HG03521 (cell line): ENCODE measurements around the gene C1orf74.
A peak's percentile ranks its signal among the peaks of the same experiment; 100 is the strongest.

Experiments
- ATAC-seq: cut with Tn5 transposase; IDR thresholded peaks from one replicate; pipeline ENCODE4 v1.9.1; 2021; ENCODE audit warnings: mild to moderate bottlenecking, moderate library complexity; ENCODE audit not compliant: unreplicated experiment

C1orf74 gene

GRCh38 chr1:209772126-209772525 lies 12.2 kb downstream of the C1orf74 start:
- no peak for ATAC-seq

- ATAC-seq, result no peak
Measured at GRCh38 chr1:209770636-209771415, 13.5 kb downstream of the C1orf74 start.

GRCh38 chr1:209769971-209770370 lies 14.4 kb downstream of the C1orf74 start:
- no peak for ATAC-seq

- ATAC-seq, result peak; percentile 64
Measured at GRCh38 chr1:209769171-209769904, 15.0 kb downstream of the C1orf74 start.

- ATAC-seq, result peak; percentile 78
Measured at GRCh38 chr1:209768354-209768774, 16.0 kb downstream of the C1orf74 start.

- ATAC-seq, result no peak
Measured at GRCh38 chr1:209767706-209768105, 16.7 kb downstream of the C1orf74 start.

- ATAC-seq, result no peak
Measured at GRCh38 chr1:209767096-209767495, 17.3 kb downstream of the C1orf74 start.

GRCh38 chr1:209766051-209766450 lies 18.3 kb downstream of the C1orf74 start:
- no peak for ATAC-seq

GRCh38 chr1:209761011-209761635 lies 23.2 kb downstream of the C1orf74 start:
- ATAC-seq, result no peak

- no peak for ATAC-seq
Measured at GRCh38 chr1:209759829-209760359, 24.5 kb downstream of the C1orf74 start.

- no peak for ATAC-seq
Measured at GRCh38 chr1:209758400-209758799, 26.0 kb downstream of the C1orf74 start.

- peak; percentile 28 for ATAC-seq
Measured at GRCh38 chr1:209756615-209757445, 27.5 kb downstream of the C1orf74 start.

GRCh38 chr1:209755926-209756614 lies 28.3 kb downstream of the C1orf74 start, which contains the start of gene TRAF3IP3:
Gene TRAF3IP3 (plus strand): TSS chr1:209756053. CDS start chr1:209760040, 3,987 bp downstream.
- ATAC-seq, result peak; percentile 87

- no peak for ATAC-seq
Measured at GRCh38 chr1:209755256-209755655, 29.1 kb downstream of the C1orf74 start.

- no peak for ATAC-seq
Measured at GRCh38 chr1:209752890-209753289, 31.5 kb downstream of the C1orf74 start.

GRCh38 chr1:209751627-209752231 lies 32.6 kb downstream of the C1orf74 start:
- ATAC-seq, result peak; percentile 26

- ATAC-seq, result no peak
Measured at GRCh38 chr1:209749670-209750323, 34.6 kb downstream of the C1orf74 start.

- ATAC-seq, result no peak
Measured at GRCh38 chr1:209749205-209749604, 35.2 kb downstream of the C1orf74 start.

GRCh38 chr1:209748620-209749019 lies 35.7 kb downstream of the C1orf74 start:
- no peak for ATAC-seq
